Activated CD4-positive, alpha-beta T cell treated with anti-CD3 and anti-CD28 coated beads, Interleukin-2, amount 50 U/mL, for 4 hours (primary cell): Measurements from ENCODE around the gene PTPRG.
"Not testable (repeated sequence)": the region's sequence is repeated elsewhere in the genome, so short reads cannot be mapped to it uniquely, and the experiment has no call there.

Experiments
- DNase-seq, 2 experiments: peaks; one replicate each; pipeline ENCODE4 v3.0.0-alpha.2; 2020

The PTPRG gene

GRCh38 chr3:61729038-61729634 is 167.8 kb downstream of the PTPRG start:
- no peak for DNase-seq

- no peak for DNase-seq
These were observed 168.7 kb downstream of the PTPRG start for GRCh38 chr3:61730056-61730455.

- DNase-seq = no peak
These were observed 169.3 kb downstream of the PTPRG start for GRCh38 chr3:61730577-61731231.

GRCh38 chr3:61733000-61733399 is 171.6 kb downstream of the PTPRG start:
- DNase-seq = no peak

GRCh38 chr3:61733876-61734275 is 172.5 kb downstream of the PTPRG start:
- DNase-seq = no peak

GRCh38 chr3:61734749-61735686 is 173.6 kb downstream of the PTPRG start:
- no peak for DNase-seq

GRCh38 chr3:61736506-61736905 is 175.1 kb downstream of the PTPRG start:
- no peak for DNase-seq

GRCh38 chr3:61739640-61740039 is 178.3 kb downstream of the PTPRG start:
- no peak for DNase-seq

- no peak for DNase-seq
These were observed 179.1 kb downstream of the PTPRG start for GRCh38 chr3:61740494-61740893.

- DNase-seq = no peak
These were observed 180.2 kb downstream of the PTPRG start for GRCh38 chr3:61741551-61741950.

- no peak for DNase-seq
These were observed 180.6 kb downstream of the PTPRG start for GRCh38 chr3:61742006-61742405.

- DNase-seq = no peak
These were observed 181.7 kb downstream of the PTPRG start for GRCh38 chr3:61743067-61743466.

GRCh38 chr3:61743686-61744242 is 182.4 kb downstream of the PTPRG start:
- DNase-seq = no peak

- DNase-seq = no peak
These were observed 186.9 kb downstream of the PTPRG start for GRCh38 chr3:61748288-61748687.

- no peak for DNase-seq
These were observed 189.4 kb downstream of the PTPRG start for GRCh38 chr3:61750766-61751165.

GRCh38 chr3:61758839-61759238 is 197.5 kb downstream of the PTPRG start:
- DNase-seq = no peak

- not testable (repeated sequence) for DNase-seq
These were observed 199.4 kb downstream of the PTPRG start for GRCh38 chr3:61760783-61761182.

- no peak for DNase-seq
These were observed 200.5 kb downstream of the PTPRG start for GRCh38 chr3:61761694-61762430.

- DNase-seq = no peak
These were observed 203.9 kb downstream of the PTPRG start for GRCh38 chr3:61765157-61765876.

- no peak for DNase-seq
These were observed 207.1 kb downstream of the PTPRG start for GRCh38 chr3:61768284-61769037.
